Measurements from ENCODE around the gene FHL5. TPM values are rescaled to one million over a fixed set of nuclear protein-coding genes. Genes with fewer than 3 reads are reported as not detected.

The FHL5 gene
- total and polyA plus RNA-seq, 2 experiments from 2014 or later = not detected

- TF ChIP-seq ZNF462 (CRISPR knock-in tag; IDR thresholded peaks at IDR 0.05) = no peak
- TF ChIP-seq EZH2phosphoT487 (IDR thresholded peaks at IDR 0.05; ENCODE audit: unreplicated experiment) = no peak
- no peak for TF ChIP-seq POLR2AphosphoS5 (IDR thresholded peaks at IDR 0.05; ENCODE audit: low read depth)
- no peak for TF ChIP-seq CREB1 (CRISPR knock-in tag; IDR thresholded peaks at IDR 0.05; ENCODE audit: low read depth)
- TF ChIP-seq STAT1 (IDR thresholded peaks at IDR 0.05; ENCODE audit: unreplicated experiment) = no peak
- no peak for TF ChIP-seq ZNF331 (CRISPR knock-in tag; IDR thresholded peaks at IDR 0.05; ENCODE audit: low read depth)
- no peak for TF ChIP-seq JUNB (IDR thresholded peaks at IDR 0.05; ENCODE audit: unreplicated experiment)
- no peak for TF ChIP-seq REST (IDR thresholded peaks at IDR 0.05; ENCODE audit: unreplicated experiment)
- TF ChIP-seq EZH2 (IDR thresholded peaks at IDR 0.05; ENCODE audit: low read depth, unreplicated experiment) = no peak
- TF ChIP-seq ETS1 (IDR thresholded peaks at IDR 0.05) = no peak
- TF ChIP-seq NANOG (IDR thresholded peaks at IDR 0.05; ENCODE audit: borderline replicate concordance) = no peak
Observed at GRCh38 chr6:96656567-96656966, 93.6 kb downstream of the FHL5 start (continued).

All from GM23338 (cell line).